Fibroblast of skin of abdomen (primary cell): ENCODE measurements around the gene C18orf63.
A peak's percentile ranks its signal among the peaks of the same experiment; 100 is the strongest.

Experiments
- DNase-seq: peaks from one replicate; pipeline ENCODE4 v3.0.0-alpha.2; 2013

The C18orf63 gene

DNA sequence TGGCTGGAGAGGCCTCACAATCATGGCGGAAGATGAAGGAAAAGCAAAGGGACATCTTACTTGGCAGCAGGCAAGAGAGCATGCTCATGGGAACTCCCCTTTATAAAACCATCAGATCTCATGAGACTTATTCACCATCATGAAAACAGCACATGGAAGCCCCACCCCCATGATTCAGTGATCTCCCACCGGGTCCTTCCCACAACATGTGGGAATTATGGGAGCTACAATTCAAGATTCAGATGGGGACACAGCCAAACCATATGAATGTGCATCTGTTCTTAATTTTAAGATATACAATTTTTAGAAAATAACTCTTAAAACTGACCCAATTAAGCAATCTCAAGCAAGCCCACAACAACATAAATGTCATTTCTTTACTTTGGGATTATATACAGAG is 12.6 kb downstream of the C18orf63 start:
- peak; percentile 69 for DNase-seq

- no peak for DNase-seq
Observed at GRCh38 chr18:74329688-74330205, 14.1 kb downstream of the C18orf63 start.

DNA sequence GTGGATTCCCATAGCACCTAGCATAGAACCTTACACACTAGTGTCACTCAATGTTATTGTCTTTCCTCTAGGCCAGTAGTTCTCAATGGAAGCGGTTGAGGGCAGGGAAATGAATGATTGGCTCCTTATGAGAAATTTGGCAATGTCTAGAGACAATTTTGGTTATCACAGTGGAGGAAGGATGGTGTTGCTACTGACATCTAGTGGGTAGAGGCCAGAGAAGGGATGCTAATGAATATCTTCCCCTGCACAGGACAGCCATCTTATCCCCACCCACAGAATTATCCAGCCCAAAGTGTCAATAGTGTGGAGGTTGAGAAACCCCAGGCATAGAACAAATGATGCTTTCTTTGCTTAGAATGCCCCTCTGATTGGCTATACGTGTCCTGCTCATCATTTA is 15.8 kb downstream of the C18orf63 start:
- peak; percentile 35 for DNase-seq

GRCh38 chr18:74333091-74333490 is 17.5 kb downstream of the C18orf63 start:
- no peak for DNase-seq

DNA sequence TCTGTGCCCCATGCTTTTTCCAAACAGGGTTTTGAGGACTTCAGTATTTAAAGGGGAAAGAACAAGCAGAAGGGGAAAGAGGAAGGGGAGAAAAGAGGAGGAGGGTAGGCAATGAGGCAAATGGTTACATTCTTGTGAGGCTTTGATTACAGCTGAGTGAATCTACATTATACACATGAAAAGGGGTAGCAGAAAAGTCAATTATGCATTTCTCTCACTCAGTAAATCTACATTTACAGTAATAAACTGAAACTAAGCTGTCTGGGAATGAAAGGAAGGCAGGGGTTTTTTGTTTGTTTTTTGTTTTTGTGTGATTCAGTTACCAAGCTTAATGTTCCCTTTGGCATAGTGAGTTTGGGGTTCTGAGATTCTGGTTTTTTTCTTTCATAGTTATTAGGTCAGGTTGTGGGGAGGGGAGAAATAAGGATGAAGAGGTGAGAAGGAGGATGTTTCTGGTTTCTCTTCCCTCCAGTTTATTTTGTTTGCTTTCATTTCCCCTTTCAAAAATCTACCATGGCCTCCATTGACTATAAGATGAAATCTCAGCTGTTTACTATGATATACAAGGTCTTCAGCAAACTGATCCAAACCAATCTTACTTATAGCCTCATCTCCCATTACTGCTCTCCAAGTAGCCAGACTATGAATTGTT is 18.7 kb downstream of the C18orf63 start:
- no peak for DNase-seq

- DNase-seq: no peak
Observed at GRCh38 chr18:74336656-74337055, 21.0 kb downstream of the C18orf63 start.

GRCh38 chr18:74337155-74337911 is 21.7 kb downstream of the C18orf63 start:
- no peak for DNase-seq

- no peak for DNase-seq
Observed at GRCh38 chr18:74337912-74338309, 22.3 kb downstream of the C18orf63 start.

GRCh38 chr18:74342416-74343043 is 26.9 kb downstream of the C18orf63 start:
- peak; percentile 47 for DNase-seq

- no peak for DNase-seq
Observed at GRCh38 chr18:74346206-74346605, 30.6 kb downstream of the C18orf63 start.

DNA sequence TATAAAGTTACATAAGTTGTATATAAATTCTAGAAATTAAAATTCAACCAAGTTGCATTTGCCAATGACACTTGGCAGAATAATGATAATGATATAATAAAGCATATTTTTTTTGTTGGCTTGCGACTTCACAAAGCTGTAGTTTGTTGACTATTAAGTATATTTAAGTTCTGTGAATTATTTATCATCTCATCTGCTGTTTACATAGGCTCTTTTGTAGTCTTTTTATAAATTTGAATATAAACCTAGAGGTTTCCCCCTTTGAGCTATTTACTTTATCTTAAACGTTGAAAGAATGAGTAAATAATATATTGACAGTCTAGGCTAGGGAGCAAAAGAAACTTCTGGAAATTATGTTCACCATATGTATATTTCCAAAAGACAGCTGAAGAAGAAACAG is 32.9 kb downstream of the C18orf63 start:
- no peak for DNase-seq

- DNase-seq: peak; percentile 69
Observed at GRCh38 chr18:74351354-74351753, 35.7 kb downstream of the C18orf63 start.

DNA sequence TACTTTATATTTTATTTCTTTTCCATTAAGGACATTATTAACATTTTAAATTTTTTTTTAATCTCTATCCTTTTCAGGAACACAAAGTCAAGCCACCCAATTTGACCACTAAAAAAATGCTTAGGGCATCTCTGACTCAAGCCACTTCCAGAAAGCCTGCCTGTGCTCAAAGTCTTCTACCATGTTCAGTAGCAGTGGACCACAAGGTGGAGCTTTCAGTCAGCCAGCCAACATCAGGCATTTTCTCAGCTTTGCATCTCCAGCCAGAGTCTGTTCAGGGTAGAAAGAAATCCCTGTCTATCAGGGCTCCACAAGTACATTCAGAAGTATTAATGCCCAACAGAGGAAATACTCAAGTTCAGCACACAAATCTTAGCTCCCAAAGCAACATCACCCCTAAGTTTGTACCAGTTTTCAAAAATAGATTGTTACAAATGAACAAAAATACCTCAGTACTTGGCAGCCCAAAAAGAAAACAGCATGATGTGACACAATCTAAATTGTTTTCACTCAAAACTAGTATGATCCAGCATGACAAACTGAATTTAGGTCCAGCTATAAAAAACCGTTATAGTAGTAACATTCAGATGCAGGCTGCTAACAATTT is 37.6 kb downstream of the C18orf63 start:
- peak; percentile 65 for DNase-seq

GRCh38 chr18:74356959-74357358 is 41.3 kb downstream of the C18orf63 start:
- no peak for DNase-seq

GRCh38 chr18:74360852-74361655 is 45.4 kb downstream of the C18orf63 start:
- no peak for DNase-seq

- DNase-seq: no peak
Observed at GRCh38 chr18:74367905-74368304, 52.3 kb downstream of the C18orf63 start.

DNA sequence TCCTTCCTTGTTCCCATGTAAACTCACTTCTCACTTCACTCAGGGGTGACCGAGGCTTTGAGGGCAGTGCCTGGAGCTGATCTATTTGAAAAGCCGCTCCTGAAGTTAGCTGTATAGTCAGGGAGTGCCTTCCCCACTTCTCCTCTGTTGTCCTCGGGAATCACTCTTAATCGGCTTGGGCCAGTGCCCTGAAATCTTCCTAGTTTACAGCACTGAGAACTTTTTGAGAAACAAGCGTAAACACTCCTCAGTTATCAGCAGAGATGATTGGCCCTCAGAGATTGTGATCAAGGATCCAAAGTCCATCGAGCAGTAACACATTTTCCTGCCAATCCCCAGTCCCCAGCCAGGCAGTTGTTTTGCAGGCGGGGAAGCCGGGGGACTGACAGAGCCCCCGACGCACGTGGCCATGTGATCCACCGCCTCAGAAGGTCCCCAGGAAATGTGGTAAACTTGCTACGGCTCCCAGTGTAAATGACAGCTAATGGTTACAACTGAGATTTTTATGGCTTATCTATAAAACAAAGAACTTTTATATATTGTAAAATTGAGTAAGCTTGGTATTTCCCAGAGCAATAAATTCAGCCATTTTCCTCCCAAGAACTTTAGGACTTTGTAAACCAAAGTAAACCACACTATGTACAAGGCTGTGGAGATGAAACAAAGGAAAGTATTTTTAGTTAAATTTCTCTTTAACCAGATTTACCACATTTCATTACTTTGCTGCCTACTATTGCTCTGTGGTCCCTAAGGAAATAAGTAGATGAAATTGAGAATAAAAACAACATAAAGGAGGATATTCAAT is 53.5 kb downstream of the C18orf63 start:
- peak; percentile 18 for DNase-seq

DNA sequence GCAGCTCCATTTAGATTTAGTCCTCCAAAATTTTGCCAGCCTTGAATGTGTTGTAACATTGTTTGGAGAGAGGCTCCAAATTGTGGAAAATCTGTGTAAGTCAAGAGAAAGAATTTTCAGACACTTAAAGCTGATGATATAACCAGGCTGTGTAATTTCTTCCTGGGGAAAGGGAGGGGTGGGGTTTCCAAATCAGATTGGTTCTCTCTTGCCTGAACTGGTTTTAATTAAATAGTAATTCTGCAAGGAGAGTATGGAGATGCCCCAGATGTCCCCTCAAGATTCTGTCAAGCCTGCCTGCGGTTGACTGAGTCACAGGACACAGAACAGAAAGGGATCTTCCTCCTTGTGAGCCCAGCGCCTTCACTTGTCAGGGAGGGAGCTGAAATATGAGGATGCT is 54.5 kb downstream of the C18orf63 start:
- DNase-seq: peak; percentile 91

DNA sequence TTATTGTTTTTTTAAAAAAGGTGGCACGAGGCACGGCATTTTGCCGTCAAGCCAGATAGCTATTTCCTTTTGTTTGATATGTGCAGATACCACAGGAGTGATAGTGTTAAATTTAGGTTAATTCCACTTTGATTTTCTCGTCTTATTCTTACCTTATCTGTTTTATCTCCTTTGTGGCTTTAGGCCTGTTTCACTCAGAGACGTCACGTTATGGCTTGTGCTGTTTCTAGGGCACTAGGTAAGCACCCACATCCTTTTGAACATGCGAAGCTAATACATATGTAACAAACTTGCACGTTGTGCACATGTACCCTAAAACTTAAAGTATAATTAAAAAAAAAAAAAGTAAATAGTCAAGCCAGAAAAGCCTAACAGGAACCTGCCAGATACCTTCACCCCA is 57.8 kb downstream of the C18orf63 start:
- no peak for DNase-seq

DNA sequence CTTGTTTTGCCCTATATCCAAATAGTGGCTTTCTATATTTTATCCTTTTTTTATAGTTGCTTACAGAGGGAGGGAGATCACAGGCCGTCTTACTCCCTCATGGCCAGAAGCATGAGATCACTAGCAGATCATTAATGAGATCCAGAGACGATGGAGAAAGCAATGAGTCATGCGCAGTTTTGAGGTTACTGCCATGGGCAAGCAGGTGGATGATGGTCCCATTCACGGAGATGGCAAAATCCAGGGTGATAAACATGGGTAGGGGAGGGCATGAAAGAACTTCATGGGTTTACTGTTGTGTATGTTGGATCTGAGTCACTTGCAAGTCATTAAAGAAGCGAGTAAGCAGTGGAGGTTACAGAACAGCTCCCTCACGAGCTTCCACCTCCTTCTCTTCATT is 60.4 kb downstream of the C18orf63 start:
- peak; percentile 51 for DNase-seq

GRCh38 chr18:74376523-74376922 is 60.9 kb downstream of the C18orf63 start:
- DNase-seq: no peak
